Fibroblast of skin of left biceps (primary cell): ENCODE measurements around the gene LIMCH1.

Experiments
- DNase-seq, 2 experiments: peaks; one replicate each; pipeline ENCODE4 v3.0.0-alpha.2; 2013; ENCODE audit warnings: low read depth in 2 of 2

Gene LIMCH1

GRCh38 chr4:41532336-41532735, 5.6 kb upstream of the LIMCH1 start:
- DNase-seq, result no peak

GRCh38 chr4:41532882-41533281, 5.1 kb upstream of the LIMCH1 start:
- no peak for DNase-seq

GRCh38 chr4:41533680-41534079, 4.3 kb upstream of the LIMCH1 start:
- no peak for DNase-seq

- DNase-seq, result no peak
Observed at GRCh38 chr4:41534404-41534803, 3.6 kb upstream of the LIMCH1 start.

- DNase-seq, result no peak
Observed at GRCh38 chr4:41535911-41536371, 2.0 kb upstream of the LIMCH1 start.

- DNase-seq, result no peak
Observed at GRCh38 chr4:41537292-41537890, 566 bp upstream of the LIMCH1 start.

- DNase-seq, result no peak
Observed at GRCh38 chr4:41538887-41539498, 1.0 kb downstream of the LIMCH1 start.

- no peak for DNase-seq
Observed at GRCh38 chr4:41539711-41540110, 1.8 kb downstream of the LIMCH1 start.

GRCh38 chr4:41540687-41541086, 2.7 kb downstream of the LIMCH1 start:
- DNase-seq, result no peak

- no peak for DNase-seq
Observed at GRCh38 chr4:41541687-41542094, 3.7 kb downstream of the LIMCH1 start.

GRCh38 chr4:41542526-41543275, 4.7 kb downstream of the LIMCH1 start:
- no peak for DNase-seq

GRCh38 chr4:41545238-41545637, 7.3 kb downstream of the LIMCH1 start:
- DNase-seq, result no peak

GRCh38 chr4:41546638-41547037, 8.7 kb downstream of the LIMCH1 start:
- DNase-seq, result no peak

- DNase-seq, result no peak
Observed at GRCh38 chr4:41548305-41548880, 10.4 kb downstream of the LIMCH1 start.

- DNase-seq, result no peak
Observed at GRCh38 chr4:41549478-41549877, 11.5 kb downstream of the LIMCH1 start.

- DNase-seq, result no peak
Observed at GRCh38 chr4:41550308-41550707, 12.4 kb downstream of the LIMCH1 start.

- DNase-seq, result no peak
Observed at GRCh38 chr4:41551536-41551935, 13.6 kb downstream of the LIMCH1 start.

- no peak for DNase-seq
Observed at GRCh38 chr4:41554905-41555304, 16.9 kb downstream of the LIMCH1 start.

GRCh38 chr4:41556526-41556925, 18.6 kb downstream of the LIMCH1 start:
- DNase-seq, result no peak

- no peak for DNase-seq
Observed at GRCh38 chr4:41559940-41560516, 22.1 kb downstream of the LIMCH1 start.

GRCh38 chr4:41561244-41561643, 23.3 kb downstream of the LIMCH1 start:
- DNase-seq, result no peak

GRCh38 chr4:41567186-41567585, 29.2 kb downstream of the LIMCH1 start:
- DNase-seq, result no peak
